Fibroblast of mammary gland (primary cell): ENCODE data around the gene HDAC11.

Experiments used
- DNase-seq: peaks from one replicate; pipeline ENCODE4 v3.0.0-alpha.2; 2010; ENCODE audit warnings: low read depth
- H3K4me3 ChIP-seq: 2 replicates; pipeline ENCODE4 v1.5.1; 2011; ENCODE audit warnings: low read depth, mild to moderate bottlenecking, low read length, moderate library complexity; ENCODE audit not compliant: control insufficient read depth
- TF ChIP-seq, protein P1 (sequence below): conservative IDR thresholded peaks from 2 replicates; pipeline ENCODE4 v1.5.1; 2011; ENCODE audit warnings: low read depth, low read length, inconsistent platforms; ENCODE audit not compliant: control insufficient read depth, insufficient read depth

HDAC11 gene

DNA sequence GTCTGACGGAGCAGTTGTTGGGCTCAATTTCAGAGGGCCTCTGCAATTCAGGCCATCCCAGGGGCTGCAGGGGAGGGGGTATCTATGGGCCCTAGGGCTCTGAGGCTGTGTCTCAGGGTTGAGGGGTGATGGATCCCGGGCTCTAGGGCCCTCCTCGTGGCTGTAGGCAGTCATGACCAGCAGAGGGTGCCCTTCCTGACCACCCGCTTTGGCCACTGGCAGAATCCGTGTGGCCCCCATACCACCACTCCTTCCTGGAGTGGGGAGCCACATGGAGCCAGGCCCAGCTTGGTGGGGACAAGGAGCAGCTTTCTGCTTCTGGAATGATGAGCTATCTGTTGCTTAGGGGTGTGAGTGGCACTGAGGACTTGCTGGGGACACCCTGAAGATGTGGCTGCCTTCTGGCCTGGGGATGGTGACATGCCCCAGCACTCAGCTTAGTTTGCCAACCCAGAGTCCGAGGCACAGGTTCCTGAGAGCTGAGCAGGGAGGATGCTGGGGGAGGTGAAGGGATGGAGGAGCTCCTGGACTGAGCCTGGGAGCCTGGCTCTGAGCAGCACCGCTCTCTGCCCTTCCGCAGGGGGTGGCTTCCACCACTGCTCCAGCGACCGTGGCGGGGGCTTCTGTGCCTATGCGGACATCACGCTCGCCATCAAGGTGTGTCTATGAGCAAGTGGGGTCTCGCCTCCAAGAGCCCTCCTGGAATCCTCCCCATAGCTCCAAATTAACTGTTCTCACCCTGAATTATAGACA is 20.2 kb downstream of the HDAC11 start:
- TF ChIP-seq, protein P1, sequence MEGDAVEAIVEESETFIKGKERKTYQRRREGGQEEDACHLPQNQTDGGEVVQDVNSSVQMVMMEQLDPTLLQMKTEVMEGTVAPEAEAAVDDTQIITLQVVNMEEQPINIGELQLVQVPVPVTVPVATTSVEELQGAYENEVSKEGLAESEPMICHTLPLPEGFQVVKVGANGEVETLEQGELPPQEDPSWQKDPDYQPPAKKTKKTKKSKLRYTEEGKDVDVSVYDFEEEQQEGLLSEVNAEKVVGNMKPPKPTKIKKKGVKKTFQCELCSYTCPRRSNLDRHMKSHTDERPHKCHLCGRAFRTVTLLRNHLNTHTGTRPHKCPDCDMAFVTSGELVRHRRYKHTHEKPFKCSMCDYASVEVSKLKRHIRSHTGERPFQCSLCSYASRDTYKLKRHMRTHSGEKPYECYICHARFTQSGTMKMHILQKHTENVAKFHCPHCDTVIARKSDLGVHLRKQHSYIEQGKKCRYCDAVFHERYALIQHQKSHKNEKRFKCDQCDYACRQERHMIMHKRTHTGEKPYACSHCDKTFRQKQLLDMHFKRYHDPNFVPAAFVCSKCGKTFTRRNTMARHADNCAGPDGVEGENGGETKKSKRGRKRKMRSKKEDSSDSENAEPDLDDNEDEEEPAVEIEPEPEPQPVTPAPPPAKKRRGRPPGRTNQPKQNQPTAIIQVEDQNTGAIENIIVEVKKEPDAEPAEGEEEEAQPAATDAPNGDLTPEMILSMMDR: peak; percentile 53
- H3K4me3 ChIP-seq: no peak overlapping the region
- DNase-seq: no peak

DNA sequence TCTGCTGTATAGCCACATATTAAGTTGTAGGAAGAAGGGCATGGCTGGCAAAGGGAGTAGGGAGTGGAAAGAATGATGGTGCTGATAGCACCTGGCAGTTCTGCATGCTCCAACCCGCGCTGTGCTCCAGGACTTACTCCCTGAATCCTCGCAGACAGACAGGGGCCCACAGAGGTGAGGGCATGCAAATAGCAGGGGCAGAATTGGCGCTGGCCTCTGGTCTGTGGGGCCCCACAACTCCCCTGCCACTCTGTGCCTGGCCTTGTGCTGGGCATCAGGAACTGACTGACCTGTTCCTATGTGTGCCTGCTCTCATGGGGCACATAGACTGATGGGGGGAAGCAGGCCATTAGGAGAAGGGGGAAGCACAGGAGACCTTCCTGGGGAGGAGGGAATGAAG is 20.9 kb downstream of the HDAC11 start:
- TF ChIP-seq, protein P1: no peak
- DNase-seq: no peak
- H3K4me3 ChIP-seq: no peak overlapping the region

DNA sequence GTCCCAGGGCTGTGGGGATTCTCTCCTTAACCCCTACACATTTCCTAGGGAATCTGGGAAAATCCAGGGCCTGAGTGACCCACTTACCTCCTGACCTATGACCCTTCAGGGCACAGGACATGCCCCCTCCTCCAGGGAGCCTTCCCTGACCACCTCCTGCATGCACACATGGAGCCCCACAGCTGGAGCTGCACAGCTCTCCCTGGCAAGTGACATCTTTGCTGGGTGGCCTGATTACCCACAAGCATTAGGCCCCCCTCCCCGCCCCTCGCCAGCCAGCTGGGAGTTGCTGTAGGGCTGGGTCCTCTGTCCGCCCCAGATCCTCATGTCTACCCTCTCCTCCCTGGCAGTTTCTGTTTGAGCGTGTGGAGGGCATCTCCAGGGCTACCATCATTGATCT is 21.4 kb downstream of the HDAC11 start:
- TF ChIP-seq, protein P1: no peak
- DNase-seq: no peak
- no peak overlapping the region for H3K4me3 ChIP-seq

DNA sequence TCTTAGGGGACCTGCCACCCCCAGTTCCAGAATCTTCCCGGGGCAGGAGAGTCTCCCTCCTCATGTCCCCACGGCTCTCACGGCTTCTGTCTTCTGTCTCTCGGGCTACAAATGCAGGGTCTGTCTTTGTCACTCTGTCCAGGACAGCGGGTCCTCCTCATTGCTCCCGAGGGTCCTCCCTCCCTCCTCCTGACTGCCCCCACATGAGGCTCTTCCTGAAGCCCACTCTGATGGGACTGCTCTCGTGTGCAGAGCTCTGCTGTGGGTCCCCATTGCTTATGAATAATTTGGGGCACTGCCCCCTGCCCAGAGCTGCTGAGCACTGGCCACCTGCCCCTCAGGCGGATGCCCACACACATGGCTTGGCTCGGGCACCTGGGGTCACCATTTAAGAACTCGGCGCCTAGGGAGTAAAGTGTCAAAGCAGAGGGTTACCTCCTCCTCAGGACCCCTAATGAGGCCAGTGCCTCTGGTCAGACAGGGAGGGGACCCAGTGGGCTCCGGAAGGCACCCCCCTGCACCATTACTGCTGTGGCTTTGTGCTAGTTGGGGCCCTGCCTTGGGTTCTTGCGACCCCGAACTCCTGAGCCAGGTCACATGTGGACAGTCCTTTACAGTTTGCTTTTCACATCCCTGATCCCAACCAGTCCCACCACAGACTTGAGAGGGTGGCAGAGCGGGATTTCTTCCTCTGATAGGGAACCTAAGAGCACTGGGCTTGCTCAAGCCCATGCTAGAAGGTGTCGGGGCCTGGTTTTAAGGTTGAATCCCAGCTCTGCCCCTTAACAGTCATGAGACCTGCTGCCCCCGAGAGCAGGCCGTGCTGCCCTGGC is 22.1 kb downstream of the HDAC11 start:
- DNase-seq: no peak
- H3K4me3 ChIP-seq: no peak overlapping the region
- TF ChIP-seq, protein P1: no peak

DNA sequence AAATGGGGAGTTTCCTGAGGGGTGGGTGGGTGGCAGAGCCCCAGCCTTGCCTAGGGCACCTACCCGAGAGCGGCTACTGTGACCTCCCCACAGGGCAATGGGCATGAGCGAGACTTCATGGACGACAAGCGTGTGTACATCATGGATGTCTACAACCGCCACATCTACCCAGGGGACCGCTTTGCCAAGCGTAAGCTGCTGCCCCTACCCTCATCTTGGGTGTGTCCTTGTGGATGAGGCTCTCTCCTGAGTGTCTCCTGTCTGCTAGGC is 22.6 kb downstream of the HDAC11 start:
- no peak overlapping the region for H3K4me3 ChIP-seq
- no peak for DNase-seq
- TF ChIP-seq, protein P1: no peak

DNA sequence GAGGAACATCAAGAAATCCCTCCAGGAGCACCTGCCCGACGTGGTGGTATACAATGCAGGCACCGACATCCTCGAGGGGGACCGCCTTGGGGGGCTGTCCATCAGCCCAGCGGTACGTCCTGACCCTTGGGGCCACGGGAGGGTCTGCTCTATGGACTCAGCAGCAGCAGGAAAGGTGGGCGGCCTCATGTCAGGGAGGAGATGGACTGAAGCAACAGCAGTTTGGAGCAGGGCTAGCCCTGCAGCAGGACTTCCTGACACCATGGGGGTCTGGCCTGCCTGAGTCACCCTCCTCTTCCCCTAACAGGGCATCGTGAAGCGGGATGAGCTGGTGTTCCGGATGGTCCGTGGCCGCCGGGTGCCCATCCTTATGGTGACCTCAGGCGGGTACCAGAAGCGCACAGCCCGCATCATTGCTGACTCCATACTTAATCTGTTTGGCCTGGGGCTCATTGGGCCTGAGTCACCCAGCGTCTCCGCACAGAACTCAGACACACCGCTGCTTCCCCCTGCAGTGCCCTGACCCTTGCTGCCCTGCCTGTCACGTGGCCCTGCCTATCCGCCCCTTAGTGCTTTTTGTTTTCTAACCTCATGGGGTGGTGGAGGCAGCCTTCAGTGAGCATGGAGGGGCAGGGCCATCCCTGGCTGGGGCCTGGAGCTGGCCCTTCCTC is 24.2 kb downstream of the HDAC11 start:
- no peak for DNase-seq
- TF ChIP-seq, protein P1: no peak
- no peak overlapping the region for H3K4me3 ChIP-seq
